ENCODE measurements around the gene PCDHGA1.

PCDHGA1 gene

DNA sequence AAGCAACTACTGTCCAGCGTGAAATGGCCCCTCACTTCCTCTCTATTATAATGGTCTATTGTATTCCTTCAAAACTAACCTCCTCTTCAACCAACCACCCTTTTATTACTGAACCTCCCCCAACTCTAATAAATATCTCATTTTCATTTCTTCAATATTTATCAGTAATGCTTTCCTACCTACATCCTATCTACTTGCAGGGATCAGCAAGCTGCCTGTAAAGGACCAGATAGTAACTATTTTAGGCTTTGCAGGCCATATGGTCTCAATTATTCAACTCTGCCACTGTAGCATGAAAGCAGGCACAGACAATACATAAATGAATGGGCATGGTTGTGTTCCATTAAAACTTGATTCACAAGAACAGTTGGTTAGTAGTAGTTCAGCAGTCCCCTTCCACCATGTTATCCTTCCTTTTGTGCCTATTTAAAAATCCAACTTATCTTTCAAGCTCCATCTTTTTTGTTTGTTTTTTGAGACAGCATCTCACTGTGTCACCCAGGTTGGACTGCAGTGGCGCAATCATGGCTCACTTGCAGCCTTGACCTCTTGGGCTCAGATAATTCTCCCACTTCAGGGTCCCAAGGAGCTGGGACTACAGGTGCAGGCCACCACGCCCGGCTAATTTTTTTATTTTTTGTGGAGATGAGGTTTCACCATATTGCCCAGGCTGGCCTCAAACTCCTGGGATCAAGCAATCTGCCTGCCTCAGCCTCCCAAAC lies 204.3 kb downstream of the PCDHGA1 start:
- DNase-seq (ENCODE audit: low spot score): no peak

DNA sequence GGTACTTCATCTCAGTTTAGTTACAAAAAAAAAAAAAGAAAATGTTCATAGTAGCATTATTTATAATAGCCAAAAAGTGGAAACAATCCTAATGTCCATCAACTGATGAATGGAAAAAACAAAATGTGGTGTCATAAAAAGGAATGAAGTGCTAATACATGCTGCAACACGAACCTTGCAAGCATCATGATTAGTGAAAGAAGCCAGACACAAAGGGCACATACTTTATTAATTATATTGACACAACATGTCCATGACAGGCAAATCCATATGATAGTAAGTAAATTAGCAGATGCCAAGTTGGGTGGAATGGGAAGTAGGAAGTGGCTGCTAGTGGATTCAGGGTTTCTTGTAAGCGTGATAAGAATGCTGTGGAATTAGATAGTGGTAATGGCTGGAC lies 212.7 kb downstream of the PCDHGA1 start:
- DNase-seq (ENCODE audit: low spot score): no peak

GRCh38 chr5:141547488-141547887 lies 217.2 kb downstream of the PCDHGA1 start:
- DNase-seq (ENCODE audit: low spot score): no peak

- DNase-seq (ENCODE audit: low spot score): no peak
These were observed 217.6 kb downstream of the PCDHGA1 start for GRCh38 chr5:141547921-141548320.

DNA sequence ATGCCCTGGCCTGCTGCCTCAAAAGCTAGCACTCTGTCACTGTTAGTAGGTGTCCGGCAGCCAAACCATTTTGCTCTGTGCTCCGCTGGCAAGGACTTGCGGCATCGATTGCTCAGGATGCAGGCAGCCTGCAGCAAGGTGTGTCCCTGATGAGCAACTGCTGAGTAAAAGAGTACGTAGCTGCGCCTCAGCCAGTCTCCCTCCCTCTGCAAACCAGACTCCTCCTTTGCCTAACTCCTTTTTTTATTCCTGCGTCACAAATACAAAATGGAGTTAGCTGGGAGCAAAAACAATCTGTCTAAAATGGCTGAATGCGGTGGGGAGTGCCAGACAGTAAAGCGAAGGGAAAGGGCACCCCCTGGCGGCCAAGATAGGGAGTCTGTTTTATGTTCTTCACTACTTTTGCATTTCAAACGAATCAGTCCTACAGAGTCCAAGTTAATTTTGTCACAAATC lies 227.4 kb downstream of the PCDHGA1 start:
- DNase-seq (ENCODE audit: low spot score): peak; percentile 14

DNA sequence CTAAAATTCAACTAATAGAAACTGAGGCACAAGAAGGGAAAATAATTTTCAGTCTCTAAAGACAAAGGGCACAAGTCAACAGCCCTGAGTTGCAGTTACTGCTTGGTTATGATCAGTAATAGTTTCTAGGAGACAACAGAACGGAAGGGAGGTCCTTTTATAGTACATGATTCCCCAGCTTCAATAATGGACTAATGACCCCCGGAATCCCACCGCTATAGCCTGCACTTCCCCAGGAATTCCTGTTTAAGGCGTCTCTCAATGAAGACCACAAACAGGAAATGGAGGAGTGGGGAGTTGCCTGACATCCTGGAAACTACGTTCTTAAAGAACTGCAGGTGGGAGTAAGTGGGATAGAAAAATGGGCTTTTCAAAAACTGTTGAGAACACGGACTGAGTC lies 227.8 kb downstream of the PCDHGA1 start:
- DNase-seq (ENCODE audit: low spot score): no peak

- DNase-seq (ENCODE audit: low spot score): no peak
These were observed 229.1 kb downstream of the PCDHGA1 start for GRCh38 chr5:141559461-141559860.

DNA sequence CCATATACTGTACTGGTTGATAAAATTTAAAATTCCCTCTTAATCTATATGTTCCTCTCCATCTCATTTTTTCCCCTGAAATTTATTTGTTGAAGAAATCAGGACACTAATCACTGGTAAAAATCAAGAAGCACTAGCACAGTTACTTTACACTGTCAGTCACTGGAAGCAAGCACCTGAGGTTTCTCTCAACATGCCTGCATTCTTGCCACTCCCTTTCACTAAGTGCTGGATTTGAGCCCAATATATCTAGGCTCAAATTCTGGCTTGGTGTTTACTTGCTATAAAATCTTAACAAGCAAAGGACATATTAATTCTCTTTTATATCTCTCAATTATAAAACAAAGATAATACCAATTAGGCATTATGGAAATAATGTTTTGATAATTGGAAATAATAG lies 229.8 kb downstream of the PCDHGA1 start:
- no peak for DNase-seq (ENCODE audit: low spot score)

DNA sequence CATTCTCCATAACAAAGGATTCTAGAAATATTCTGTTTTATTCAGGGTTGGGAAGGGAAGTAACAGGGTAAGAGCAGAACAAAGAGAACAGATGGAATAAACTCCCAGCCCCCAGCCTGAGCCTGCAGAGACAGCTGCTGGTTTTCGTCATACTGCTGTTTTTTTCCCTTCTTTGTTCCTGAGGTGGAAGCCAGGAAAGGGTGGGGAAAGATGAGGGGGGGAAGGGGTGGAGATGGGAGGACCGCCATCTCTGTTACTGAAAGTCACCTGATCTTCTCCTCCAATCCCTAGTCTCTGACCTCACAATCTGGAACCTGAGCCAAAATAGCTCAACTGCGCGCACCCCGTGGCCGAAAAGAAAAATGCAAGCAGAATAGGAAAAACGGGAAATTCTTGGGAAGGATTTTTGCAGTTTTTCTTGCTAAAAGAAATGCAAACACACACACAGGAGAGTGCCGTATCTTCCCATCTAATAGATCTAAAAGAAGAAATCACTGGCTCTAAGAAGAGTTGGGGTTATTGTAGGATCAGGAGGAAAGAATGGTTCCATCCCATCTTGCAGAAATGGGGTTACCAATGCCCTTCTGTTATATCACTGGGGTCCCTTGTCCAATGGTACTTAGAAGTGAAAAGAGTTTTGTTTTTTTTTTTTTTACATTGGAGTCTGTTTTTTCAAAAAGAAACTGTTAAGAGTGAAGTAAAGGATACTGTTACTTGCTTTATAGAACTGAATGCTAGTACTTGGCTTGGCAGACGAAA lies 230.6 kb downstream of the PCDHGA1 start:
- DNase-seq (ENCODE audit: low spot score): peak; percentile 25

Measured in HuH-7.5 (cell line).